Measurements from ENCODE around the gene KIF2A. TPM values are rescaled to one million over a fixed set of nuclear protein-coding genes. Genes with fewer than 3 reads are reported as not detected.

KIF2A gene
- 91.7 TPM for total RNA-seq (ENCODE audit: unreplicated experiment)
- long read RNA-seq, partial matches to known transcripts = 4 of 11 reads
- long read RNA-seq, other reads (novel, unspliced or antisense) = 4 of 11 reads

- Mint-ChIP-seq H3K4me1 (ENCODE audit: low read depth, unreplicated experiment) (peaks cover 25% of the 10 kb centered on the region), H3K36me3 (ENCODE audit: unreplicated experiment) (no peaks in the 10 kb centered on the region), H3K27me3 (ENCODE audit: unreplicated experiment) (peaks cover 8% of the 10 kb centered on the region), H3K27ac (ENCODE audit: unreplicated experiment) (peak within 1 kb of the TSS; percentile 99), H3K4me3 (ENCODE audit: unreplicated experiment) (peak within 1 kb of the TSS; percentile 100), H3K9me3 (ENCODE audit: unreplicated experiment) (peaks cover 9% of the 10 kb centered on the region)
- TF ChIP-seq CTCF (IDR thresholded peaks at IDR 0.05; ENCODE audit: partially characterized antibody, unreplicated experiment) = no peak
- peak; percentile 92 for DNase-seq
These were observed at the start of gene KIF2A for GRCh38 chr5:62305715-62306322. KIF2A (plus strand) TSS chr5:62306206; CDS start chr5:62306473, 267 bp downstream.

GRCh38 chr5:62257020-62257367 lies 49.0 kb upstream of the KIF2A start:
- peaks cover 14% of the 10 kb centered on the region for H3K36me3 Mint-ChIP-seq (ENCODE audit: unreplicated experiment)
- H3K27ac Mint-ChIP-seq (ENCODE audit: unreplicated experiment) = no peak overlapping the region
- TF ChIP-seq CTCF (IDR thresholded peaks at IDR 0.05; ENCODE audit: partially characterized antibody, unreplicated experiment) = no peak
- peaks cover 6% of the 10 kb centered on the region for H3K9me3 Mint-ChIP-seq (ENCODE audit: unreplicated experiment)
- no peak overlapping the region for H3K4me3 Mint-ChIP-seq (ENCODE audit: unreplicated experiment)
- no peak for DNase-seq
- peaks cover 15% of the 10 kb centered on the region for H3K4me1 Mint-ChIP-seq (ENCODE audit: low read depth, unreplicated experiment)
- H3K27me3 Mint-ChIP-seq (ENCODE audit: unreplicated experiment) = peaks cover 3% of the 10 kb centered on the region

GRCh38 chr5:62258654-62259053 lies 47.4 kb upstream of the KIF2A start:
- Mint-ChIP-seq H3K27ac (ENCODE audit: unreplicated experiment) (no peak overlapping the region), H3K27me3 (ENCODE audit: unreplicated experiment) (peaks cover 3% of the 10 kb centered on the region), H3K9me3 (ENCODE audit: unreplicated experiment) (peaks cover 4% of the 10 kb centered on the region), H3K4me1 (ENCODE audit: low read depth, unreplicated experiment) (peaks cover 15% of the 10 kb centered on the region), H3K36me3 (ENCODE audit: unreplicated experiment) (peaks cover 3% of the 10 kb centered on the region), H3K4me3 (ENCODE audit: unreplicated experiment) (no peak overlapping the region)
- DNase-seq = no peak
- TF ChIP-seq CTCF (IDR thresholded peaks at IDR 0.05; ENCODE audit: partially characterized antibody, unreplicated experiment) = no peak

GRCh38 chr5:62259699-62260250 lies 46.2 kb upstream of the KIF2A start:
- H3K4me3 Mint-ChIP-seq (ENCODE audit: unreplicated experiment) = no peak overlapping the region
- no peaks in the 10 kb centered on the region for H3K36me3 Mint-ChIP-seq (ENCODE audit: unreplicated experiment)
- no peak for TF ChIP-seq CTCF (IDR thresholded peaks at IDR 0.05; ENCODE audit: partially characterized antibody, unreplicated experiment)
- no peak overlapping the region for H3K27ac Mint-ChIP-seq (ENCODE audit: unreplicated experiment)
- H3K4me1 Mint-ChIP-seq (ENCODE audit: low read depth, unreplicated experiment) = peaks cover 15% of the 10 kb centered on the region
- DNase-seq = no peak
- no peaks in the 10 kb centered on the region for H3K27me3 Mint-ChIP-seq (ENCODE audit: unreplicated experiment)
- peaks cover 1% of the 10 kb centered on the region for H3K9me3 Mint-ChIP-seq (ENCODE audit: unreplicated experiment)

- TF ChIP-seq CTCF (IDR thresholded peaks at IDR 0.05; ENCODE audit: partially characterized antibody, unreplicated experiment) = no peak
- Mint-ChIP-seq H3K4me3 (ENCODE audit: unreplicated experiment) (no peak overlapping the region), H3K27me3 (ENCODE audit: unreplicated experiment) (no peaks in the 10 kb centered on the region), H3K4me1 (ENCODE audit: low read depth, unreplicated experiment) (peaks cover 16% of the 10 kb centered on the region), H3K36me3 (ENCODE audit: unreplicated experiment) (no peaks in the 10 kb centered on the region), H3K9me3 (ENCODE audit: unreplicated experiment) (peaks cover 1% of the 10 kb centered on the region), H3K27ac (ENCODE audit: unreplicated experiment) (peak overlapping the region; percentile 25)
- no peak for DNase-seq
These were observed 45.5 kb upstream of the KIF2A start for GRCh38 chr5:62260513-62260912.
